ENCODE data around the gene TRIM7. TPM values are rescaled to one million over a fixed set of nuclear protein-coding genes. Genes with fewer than 3 reads are reported as not detected.

Gene TRIM7
- total and polyA plus RNA-seq, 9 of the 15 experiments (the other 6 are each of a cell fraction or from before 2014, with no cell fraction given): 2.6 to 14.9 (median 8.9) TPM

- peak; percentile 81; the same call in 1 of the 2 replicates for TF ChIP-seq RREB1 (CRISPR knock-in tag; IDR thresholded peaks at IDR 0.05)
- TF ChIP-seq, protein P1, sequence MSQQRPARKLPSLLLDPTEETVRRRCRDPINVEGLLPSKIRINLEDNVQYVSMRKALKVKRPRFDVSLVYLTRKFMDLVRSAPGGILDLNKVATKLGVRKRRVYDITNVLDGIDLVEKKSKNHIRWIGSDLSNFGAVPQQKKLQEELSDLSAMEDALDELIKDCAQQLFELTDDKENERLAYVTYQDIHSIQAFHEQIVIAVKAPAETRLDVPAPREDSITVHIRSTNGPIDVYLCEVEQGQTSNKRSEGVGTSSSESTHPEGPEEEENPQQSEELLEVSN (IDR thresholded peaks at IDR 0.05; ENCODE audit: borderline replicate concordance in 1 of 2, extremely low read depth in 1 of 2, insufficient read depth in 1 of 2, insufficient read length in 1 of 2, low read depth in 1 of 2, low read length in 1 of 2, poor library complexity in 1 of 2, severe bottlenecking in 1 of 2): peak in 1 of 2 experiments; percentile 29
- TF ChIP-seq ZNF347 (CRISPR knock-in tag; IDR thresholded peaks at IDR 0.05; ENCODE audit: low read depth): no peak
- no peak; the same call in 1 of the 2 replicates for TF ChIP-seq DPF2 (IDR thresholded peaks at IDR 0.05)
- TF ChIP-seq ZBTB49 (CRISPR knock-in tag; IDR thresholded peaks at IDR 0.05; ENCODE audit: borderline replicate concordance): no peak
- TF ChIP-seq ETV6 (IDR thresholded peaks at IDR 0.05; ENCODE audit: borderline replicate concordance in 1 of 2, low read depth in 2 of 2, low read length in 1 of 2): peak; percentile 100
- peak; percentile 98 for TF ChIP-seq ETV6 (CRISPR knock-in tag; IDR thresholded peaks at IDR 0.05; ENCODE audit: borderline replicate concordance)
- peak; percentile 35; the same call in 1 of the 2 replicates for TF ChIP-seq THRAP3 (IDR thresholded peaks at IDR 0.05; ENCODE audit: borderline replicate concordance)
- peak; percentile 82 to 84 for TF ChIP-seq FOXK2 (conservative IDR thresholded peaks at IDR 0.05 in 1 of 2, IDR thresholded peaks at IDR 0.05 in 1 of 2; ENCODE audit: low read depth in 2 of 2)
- no peak for TF ChIP-seq RFX1 (IDR thresholded peaks at IDR 0.05)
- TF ChIP-seq ZNF507 (tag; conservative IDR thresholded peaks at IDR 0.05): no peak
- peak; percentile 43; the same call in 1 of the 2 replicates for TF ChIP-seq SOX6 (IDR thresholded peaks at IDR 0.05)
- peak; percentile 26 for TF ChIP-seq SMAD1 (IDR thresholded peaks at IDR 0.05; ENCODE audit: low read depth, low read length, partially characterized antibody)
- no peak for TF ChIP-seq NR0B1 (IDR thresholded peaks at IDR 0.05; ENCODE audit: partially characterized antibody)
- no peak for TF ChIP-seq ZNF551 (CRISPR knock-in tag; IDR thresholded peaks at IDR 0.05)
- TF ChIP-seq, protein P2, sequence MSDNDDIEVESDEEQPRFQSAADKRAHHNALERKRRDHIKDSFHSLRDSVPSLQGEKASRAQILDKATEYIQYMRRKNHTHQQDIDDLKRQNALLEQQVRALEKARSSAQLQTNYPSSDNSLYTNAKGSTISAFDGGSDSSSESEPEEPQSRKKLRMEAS (CRISPR knock-in tag; IDR thresholded peaks at IDR 0.05): peak; percentile 84; the same call in 1 of the 2 replicates
These were observed 18.2 kb upstream of the TRIM7 start, which contains the start of gene TRIM41 (continued) for GRCh38 chr5:181223058-181223728.
